Endothelial cell of umbilical vein (primary cell): ENCODE data around the gene VWA7. TPM values are rescaled to one million over a fixed set of nuclear protein-coding genes. Genes with fewer than 3 reads are reported as not detected.

Experiments used
- BruUV-seq: library from RNA; stranded (reverse); fragments of 400-500 nt; replicated peaks from 2 replicates; lab custom pipeline; 2021; lab: Mats Ljungman, UMichigan
- CTCF ChIA-PET: fragments of 300-600, 350-600 bp; sonication (Branson Sonifier 250); formaldehyde crosslinking; loops from one replicate; lab custom pipeline; 2021; ENCODE audit warnings: antibody characterized with exemption, inconsistent platforms; lab: Charles Lee
- POLR2A ChIA-PET: fragments of 300-600, 350-600 bp; sonication (Branson Sonifier 250); formaldehyde crosslinking; loops from one replicate; lab custom pipeline; 2021; ENCODE audit warnings: antibody characterized with exemption, inconsistent platforms; lab: Charles Lee
- DNase-seq: peaks from one replicate; pipeline ENCODE4 v3.0.0-alpha.2; 2011; ENCODE audit warnings: low read depth, low spot score
- FAIRE-seq: peaks from 2 replicates; lab custom pipeline; 2011; peaks lifted over from hg19 to GRCh38; lab: Jason Lieb, UNC
- H2AFZ ChIP-seq: 2 replicates; pipeline ENCODE4 v1.6.0; 2012; ENCODE audit warnings: low read depth, low read length, control low read depth, inconsistent platforms
- H3K27ac ChIP-seq: 2 replicates; pipeline ENCODE4 v1.5.1; 2011; ENCODE audit warnings: low read depth, mild to moderate bottlenecking, control low read depth, low read length, moderate library complexity; ENCODE audit not compliant: insufficient read depth
- H3K27me3 ChIP-seq, 2 experiments: 2 replicates each; pipeline versions ENCODE4 v1.6.0 to v1.6.1; 2011; ENCODE audit warnings: low read length in 2 of 2, mixed read lengths in 1 of 2; ENCODE audit not compliant: control insufficient read depth in 2 of 2, insufficient read depth in 2 of 2
- H3K36me3 ChIP-seq, 2 experiments: 2 replicates in 1 of 2; 3 replicates in 1 of 2; pipeline ENCODE4 v1.5.1; 2011; ENCODE audit warnings: low read length in 2 of 2, mild to moderate bottlenecking in 1 of 2, moderate library complexity in 1 of 2; ENCODE audit not compliant: control insufficient read depth in 2 of 2, insufficient read depth in 2 of 2; ENCODE audit errors: extremely low read depth in 1 of 2
- H3K4me1 ChIP-seq: 3 replicates; pipeline ENCODE4 v1.5.1; 2011; ENCODE audit warnings: mild to moderate bottlenecking, low read length; ENCODE audit not compliant: control insufficient read depth, insufficient read depth; ENCODE audit errors: extremely low read depth
- H3K4me2 ChIP-seq: 2 replicates; pipeline ENCODE4 v1.6.1; 2011; ENCODE audit warnings: low read length, control low read depth, mixed read lengths; ENCODE audit not compliant: insufficient read depth
- H3K4me3 ChIP-seq, 3 experiments: fragments of 200-600 bp in 1 of 3; sonication (generic), shearing (Covaris generic) in 1 of 3; replicated peaks in 1 of 3; 2 replicates each; pipeline ENCODE4 v1.5.1; 2011 to 2016; ENCODE audit warnings: control low read depth in 3 of 3, low read length in 3 of 3, mild to moderate bottlenecking in 2 of 3, inconsistent platforms in 1 of 3, low read depth in 1 of 3, moderate library complexity in 1 of 3; ENCODE audit not compliant: insufficient read depth in 1 of 3
- H3K79me2 ChIP-seq: 2 replicates; pipeline ENCODE4 v1.6.0; 2012; ENCODE audit warnings: low read length, inconsistent platforms; ENCODE audit not compliant: control insufficient read depth, insufficient read depth
- H3K9ac ChIP-seq: replicated peaks from 2 replicates; pipeline ENCODE3; 2011; ENCODE audit warnings: low read length, control low read depth; ENCODE audit not compliant: insufficient read depth; ENCODE audit errors: extremely low read depth
- H3K9me1 ChIP-seq: replicated peaks from 3 replicates; pipeline ENCODE4 v1.6.0; 2011; ENCODE audit warnings: mild to moderate bottlenecking, low read length; ENCODE audit not compliant: control insufficient read depth, insufficient read depth; ENCODE audit errors: extremely low read depth
- H3K9me3 ChIP-seq: replicated peaks from 2 replicates; pipeline ENCODE4 v1.5.1; 2012; ENCODE audit warnings: low read length, inconsistent platforms; ENCODE audit not compliant: control insufficient read depth, insufficient read depth
- H4K20me1 ChIP-seq: replicated peaks from 2 replicates; pipeline ENCODE3; 2011; ENCODE audit warnings: mild to moderate bottlenecking, low read length; ENCODE audit not compliant: control insufficient read depth, insufficient read depth; ENCODE audit errors: extremely low read depth
- CTCF ChIP-seq, 2 donors: IDR thresholded peaks; 1 replicate in 1 of 2; 2 replicates in 1 of 2; pipeline ENCODE4 v1.5.1; 2011; ENCODE audit warnings: low read length in 2 of 2, mild to moderate bottlenecking in 2 of 2, moderate library complexity in 2 of 2, control low read depth in 1 of 2, inconsistent platforms in 1 of 2, low read depth in 1 of 2; ENCODE audit not compliant: insufficient read depth in 1 of 2; ENCODE audit errors: extremely low read depth in 1 of 2
- EZH2 ChIP-seq: IDR thresholded peaks from 2 replicates; pipeline ENCODE4 v1.6.1; 2012; ENCODE audit warnings: borderline replicate concordance, low read depth, mild to moderate bottlenecking, moderate library complexity, low read length, inconsistent platforms; ENCODE audit not compliant: severe bottlenecking
- FOS ChIP-seq: IDR thresholded peaks from 2 replicates; pipeline ENCODE4 v1.6.1; 2011; ENCODE audit warnings: mild to moderate bottlenecking, low read length, moderate library complexity, borderline replicate concordance; ENCODE audit not compliant: insufficient read depth
- GATA2 ChIP-seq: IDR thresholded peaks from 2 replicates; pipeline ENCODE4 v1.7.0; 2011; ENCODE audit warnings: low read depth, mild to moderate bottlenecking, moderate library complexity, mixed read lengths, low read length; ENCODE audit not compliant: insufficient read length, insufficient read depth
- JUN ChIP-seq: IDR thresholded peaks from 2 replicates; pipeline ENCODE4 v1.6.1; 2011; ENCODE audit warnings: borderline replicate concordance, low read depth; ENCODE audit not compliant: insufficient read length, insufficient read depth
- MAX ChIP-seq: IDR thresholded peaks from 2 replicates; pipeline ENCODE4 v1.6.1; 2011; ENCODE audit not compliant: insufficient read depth, insufficient read length
- MYC ChIP-seq: IDR thresholded peaks from one replicate; pipeline ENCODE4 v1.6.1; 2011; ENCODE audit warnings: mild to moderate bottlenecking, low read depth, low read length
- POLR2A ChIP-seq: IDR thresholded peaks from 2 replicates; pipeline ENCODE4 v1.6.1; 2012; ENCODE audit warnings: low read depth, mild to moderate bottlenecking, control low read depth, low read length
- POLR2AphosphoS5 ChIP-seq: IDR thresholded peaks from 2 replicates; pipeline ENCODE4 v1.6.1; 2012; ENCODE audit warnings: low read depth, mild to moderate bottlenecking, control low read depth, low read length, moderate library complexity; ENCODE audit not compliant: insufficient read depth
- dilution Hi-C: fragments of 300-500 bp; cut with MboI; formaldehyde crosslinking; loops from one replicate; pipeline ENCODE4 v1.15.0; 2019; ENCODE audit warnings: low sequenced_read_pairs; ENCODE audit not compliant: extremely low pct_ligation_motif_present
- intact Hi-C: fragments of 100-400 bp; cut with micrococcal nuclease; formaldehyde crosslinking; loops from one replicate; pipeline ENCODE4 v1.10.0; 2022
- polyA plus RNA-seq, 4 experiments: library from polyadenylated mRNA; depleted of rRNA in 3 of 4; stranded (reverse) in 3 of 4; unstranded in 1 of 4; fragments of >200 nt; gene quantifications; 2 replicates each; pipeline versions ENCODE4 v1.2.1 to v1.2.3, GENCODE V29; 2011 to 2012; ENCODE audit warnings: missing spikeins in 1 of 4
- total RNA-seq: library from RNA; stranded (reverse); gene quantifications from 2 replicates; pipeline ENCODE4 v1.2.3, GENCODE V29; 2021

The VWA7 gene
- total and polyA plus RNA-seq, 2 donors (not counting 3 experiments of a cell fraction or from before 2014, with no cell fraction given): 0.11 to 0.51 TPM

- FAIRE-seq (peak; percentile 60), DNase-seq (peak; percentile 61)
- H3K9ac ChIP-seq: no peak overlapping the region
- ChIA-PET POLR2A (interaction anchor here (0.6 to 1.6 kb wide), 3 partner anchors 23 to 36 kb away, joined by 3 to 4 read pairs (median 4); partner anchors contain the start of genes HSPA1A, HSPA1B and HSPA1L), CTCF (interaction anchor here (0.6 to 4.8 kb wide), 29 partner anchors 8 to 152 kb away, joined by 3 to 61 read pairs (median 3); partner anchors contain the start of genes DDAH2, GPANK1, HSPA1A and HSPA1B)
- H3K9me1 ChIP-seq: no peaks in the 10 kb centered on the region
- H3K4me1 ChIP-seq: peaks cover 15% of the 10 kb centered on the region
- no peaks in the 10 kb centered on the region for H3K27me3 ChIP-seq
- no peak overlapping the region for H3K4me3 ChIP-seq
- TF ChIP-seq CTCF (IDR thresholded peaks at IDR 0.05; ENCODE audit: extremely low read depth in 1 of 2, insufficient read depth in 1 of 2, low read depth in 1 of 2, low read length in 2 of 2) (peak; percentile 61 to 75), MAX (no peak)
- H4K20me1 ChIP-seq: no peaks in the 10 kb centered on the region
- no peak overlapping the region for H3K4me2 ChIP-seq
- intact Hi-C loops: loop anchor here (1.0 kb wide), 1 partner anchor 61 kb away; no protein-coding TSS in a partner anchor
- BruUV-seq: no TSS peak
- H3K79me2 ChIP-seq: peaks cover 21% of the 10 kb centered on the region
- dilution Hi-C loops: no loop called here
- H3K27ac ChIP-seq: no peak overlapping the region
- peaks cover 0 to 7% of the 10 kb centered on the region in 2 experiments for H3K36me3 ChIP-seq
- H3K9me3 ChIP-seq: no peaks in the 10 kb centered on the region
- no peak overlapping the region for H2AFZ ChIP-seq
These were observed 14.4 kb upstream of the VWA7 start for GRCh38 chr6:31791324-31792089.

GRCh38 chr6:31785475-31785874 lies 8.3 kb upstream of the VWA7 start:
- Histone ChIP-seq H4K20me1 (no peaks in the 10 kb centered on the region), H3K27ac (no peak overlapping the region), H3K9me1 (no peaks in the 10 kb centered on the region), H3K79me2 (peaks cover 3% of the 10 kb centered on the region), H3K9me3 (no peaks in the 10 kb centered on the region), H3K4me3 (no peak overlapping the region), H3K36me3 (peaks cover 8 to 32% of the 10 kb centered on the region in 2 experiments), H3K27me3 (no peaks in the 10 kb centered on the region), H3K4me2 (no peak overlapping the region), H2AFZ (no peak overlapping the region), H3K9ac (no peak overlapping the region), H3K4me1 (no peaks in the 10 kb centered on the region)
- POLR2A ChIA-PET: no interaction called here
- CTCF ChIA-PET: interaction anchor here (1.3 to 1.8 kb wide), 2 partner anchors 16 to 56 kb away, joined by 3 to 7 read pairs; partner anchors contain the start of gene DDAH2
- no TSS peak for BruUV-seq
- intact Hi-C loops: no loop called here
- TF ChIP-seq FOS: no peak
- no peak for TF ChIP-seq GATA2
- TF ChIP-seq MYC: no peak
- TF ChIP-seq MAX: no peak
- no peak for TF ChIP-seq JUN
- TF ChIP-seq EZH2: no peak
- no peak for TF ChIP-seq CTCF (IDR thresholded peaks at IDR 0.05; ENCODE audit: extremely low read depth in 1 of 2, insufficient read depth in 1 of 2, low read depth in 1 of 2, low read length in 2 of 2)
- TF ChIP-seq POLR2AphosphoS5: no peak
- TF ChIP-seq POLR2A: no peak
- DNase-seq (no peak), FAIRE-seq (no peak)
- dilution Hi-C loops: no loop called here
